Esophagus muscularis mucosa (tissue), 4 donors: ENCODE results near the gene RYR2.

ENCODE experiments used
- CTCF ChIP-seq, 3 experiments: fragments of 200-600 bp in 2 of 3; fragments of 450-650 bp in 1 of 3; sonication (generic) in 2 of 3; IDR thresholded peaks; one replicate each; pipeline ENCODE4 v1.5.1; 2017 to 2019; ENCODE audit warnings: antibody characterized with exemption in 3 of 3, mild to moderate bottlenecking in 2 of 3, moderate library complexity in 1 of 3
- EP300 ChIP-seq: sonication (generic); formaldehyde crosslinking; IDR thresholded peaks from one replicate; pipeline ENCODE4 v1.6.1; 2017; ENCODE audit warnings: antibody characterized with exemption
- POLR2A ChIP-seq: fragments of 450-650 bp; IDR thresholded peaks from one replicate; pipeline ENCODE4 v1.6.1; 2017; ENCODE audit warnings: antibody characterized with exemption, moderate library complexity, mild to moderate bottlenecking, low read depth

DNA sequence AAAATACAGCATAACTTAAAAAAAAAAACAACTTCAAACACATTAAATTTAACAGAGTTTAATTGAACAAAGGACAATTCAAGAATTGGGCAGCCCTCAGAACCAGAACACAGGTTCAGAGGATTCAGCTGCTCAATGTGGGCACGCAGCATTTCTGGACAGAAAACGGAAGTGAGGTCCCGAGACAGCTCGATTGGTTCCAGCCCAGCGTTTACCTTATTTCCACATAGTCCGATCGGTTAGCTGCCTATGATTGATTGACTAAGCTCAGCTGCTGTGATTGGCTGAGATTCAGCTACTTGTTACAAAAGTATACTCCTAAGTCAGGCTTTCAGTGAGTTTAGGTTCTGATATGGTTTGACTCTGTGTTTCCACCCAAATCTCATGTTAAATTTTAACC, 815.5 kb downstream of the RYR2 start:
- TF ChIP-seq POLR2A (no peak), CTCF (IDR thresholded peaks at IDR 0.05) (no peak), EP300 (no peak)
